Lower leg skin (tissue), 3 donors: ENCODE measurements around the gene PLCH2.

Experiments
- CTCF ChIP-seq, 3 donors: fragments of 450-650 bp; IDR thresholded peaks; one replicate each; pipeline ENCODE4 v1.5.1; 2016; ENCODE audit warnings: antibody characterized with exemption in 3 of 3, mild to moderate bottlenecking in 3 of 3, moderate library complexity in 2 of 3
- POLR2A ChIP-seq, 2 donors: fragments of 450-650 bp; IDR thresholded peaks; one replicate each; pipeline ENCODE4 v1.6.1; 2016 to 2017; ENCODE audit warnings: antibody characterized with exemption in 2 of 2, mild to moderate bottlenecking in 1 of 2, moderate library complexity in 1 of 2

GRCh38 chr1:2468041-2468472 lies 8.0 kb upstream of the PLCH2 start:
- TF ChIP-seq CTCF (IDR thresholded peaks at IDR 0.05) (no peak), POLR2A (IDR thresholded peaks at IDR 0.05) (no peak)
